A172 (cell line): ENCODE data around the gene GLT1D1. TPM values are rescaled to one million over a fixed set of nuclear protein-coding genes. Genes with fewer than 3 reads are reported as not detected.
A peak's percentile ranks its signal among the peaks of the same experiment; 100 is the strongest.
"Not testable (repeated sequence)": the region's sequence is repeated elsewhere in the genome, so short reads cannot be mapped to it uniquely, and the experiment has no call there.

Experiments
- DNase-seq: peaks from one replicate; pipeline ENCODE4 v3.0.0-alpha.2; 2015; ENCODE audit warnings: low spot score
- total RNA-seq: library from RNA; depleted of rRNA; stranded (reverse); fragments of >200 nt; shearing (Covaris generic); gene quantifications from 2 replicates; pipeline ENCODE4 v1.2.3, GENCODE V29; 2014

Gene GLT1D1
- total RNA-seq, 1 experiment from 2014 or later, result not detected

DNA sequence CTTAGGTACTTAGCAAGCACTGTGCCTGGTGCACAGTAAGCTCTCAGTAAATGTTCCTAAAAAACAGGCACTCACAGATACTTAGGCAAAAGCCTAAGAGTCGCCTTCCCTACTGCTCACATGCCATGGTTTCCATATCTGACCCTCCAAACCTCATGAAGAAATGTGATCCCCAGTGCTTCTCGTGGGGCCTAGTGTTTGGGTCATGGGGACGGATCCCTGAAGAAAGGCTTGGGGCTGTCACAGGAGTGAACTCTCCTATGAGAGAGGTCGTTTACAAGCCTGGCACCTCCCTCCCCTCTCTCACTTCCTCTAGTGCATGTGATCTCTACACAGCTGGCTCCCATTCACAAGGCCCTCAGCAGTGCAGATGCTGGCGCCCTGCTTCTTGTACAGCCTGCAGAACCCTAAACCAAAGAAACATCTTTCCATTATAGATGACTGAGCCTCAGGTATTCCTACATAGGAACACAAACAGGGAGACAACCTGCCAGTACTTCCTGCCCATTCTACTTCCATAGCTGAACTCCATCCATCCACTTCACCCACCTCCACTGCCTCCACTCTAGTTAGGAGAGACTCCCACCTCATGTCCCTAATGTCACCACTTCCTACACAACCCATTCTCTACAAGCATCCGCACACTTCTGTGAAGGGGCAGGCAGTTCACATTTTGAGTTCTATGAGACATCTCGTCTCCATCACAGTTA lies 32.4 kb upstream of the GLT1D1 start:
- no peak for DNase-seq

- DNase-seq, result no peak
These were observed 29.9 kb upstream of the GLT1D1 start for GRCh38 chr12:128823216-128823915.

DNA sequence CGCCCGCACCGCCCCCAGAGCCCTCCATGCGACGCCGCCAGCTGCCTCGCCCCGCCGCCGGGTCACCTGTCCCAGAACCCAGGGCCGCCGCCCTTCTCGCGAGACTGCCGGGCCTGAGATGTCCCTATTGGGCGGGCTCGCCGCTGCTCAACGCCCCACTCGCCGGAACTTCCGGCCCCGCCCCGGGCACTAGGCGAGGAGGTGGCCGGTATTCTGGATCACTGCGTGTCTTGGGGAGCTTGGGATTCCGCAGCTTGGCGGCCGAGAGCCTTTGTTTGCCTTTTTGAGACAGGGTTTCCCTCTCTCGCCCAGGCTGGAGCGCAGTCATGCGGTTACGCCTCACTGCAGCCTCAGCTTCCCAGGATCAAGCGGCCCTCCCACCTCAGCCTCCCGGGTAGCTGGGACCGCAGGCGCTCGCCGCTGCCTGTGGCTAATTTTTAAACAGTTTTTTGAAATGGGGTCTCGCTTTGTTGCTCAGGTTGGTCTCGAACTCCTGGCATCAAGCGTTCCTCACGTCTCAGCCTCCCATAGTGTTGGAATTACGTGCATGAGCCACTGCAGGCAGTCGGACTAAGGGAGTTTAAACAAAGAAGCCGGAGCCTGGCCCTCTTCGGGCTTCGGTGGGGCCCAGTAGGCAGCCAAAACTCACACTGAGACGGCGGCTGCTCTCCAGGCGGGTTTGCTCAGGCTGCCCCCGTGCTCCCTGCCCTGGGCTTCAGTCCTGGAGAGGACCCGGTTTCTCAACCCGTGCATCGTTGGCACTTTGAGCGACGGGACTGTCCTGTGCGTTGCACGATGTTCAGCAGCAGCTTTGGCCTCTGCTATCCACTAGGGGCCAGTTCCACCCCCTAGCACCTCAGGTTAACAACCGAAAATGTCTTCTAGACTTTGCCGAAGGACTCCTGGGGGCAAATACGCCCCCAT lies 29.1 kb upstream of the GLT1D1 start, which contains the start of gene SLC15A4:
SLC15A4 (minus strand) TSS at position 43 of the 924 bp plus-strand sequence; CDS start at position 28, 15 bp downstream.
- DNase-seq, result peak; percentile 82

DNA sequence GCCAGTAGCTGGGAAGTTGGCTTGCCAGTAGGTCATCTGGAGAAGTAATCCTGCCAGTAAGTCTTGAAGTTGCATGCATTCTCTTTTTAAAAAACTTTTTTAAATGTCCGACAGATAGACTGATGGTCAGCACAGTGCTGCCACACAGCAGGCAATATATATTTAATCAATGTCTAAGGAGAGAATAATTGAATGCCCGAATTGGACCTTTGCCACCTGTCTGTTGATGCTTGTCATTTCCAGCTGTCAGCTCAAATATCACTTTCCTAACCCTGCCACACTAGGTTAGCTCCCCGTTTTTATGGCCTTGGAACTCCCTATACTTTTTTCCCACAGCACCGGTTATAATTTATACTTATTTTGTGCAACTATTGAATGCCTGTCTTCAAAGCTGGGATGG lies 27.4 kb upstream of the GLT1D1 start:
- no peak for DNase-seq

- DNase-seq, result no peak
These were observed 25.6 kb upstream of the GLT1D1 start for GRCh38 chr12:128827724-128828123.

DNA sequence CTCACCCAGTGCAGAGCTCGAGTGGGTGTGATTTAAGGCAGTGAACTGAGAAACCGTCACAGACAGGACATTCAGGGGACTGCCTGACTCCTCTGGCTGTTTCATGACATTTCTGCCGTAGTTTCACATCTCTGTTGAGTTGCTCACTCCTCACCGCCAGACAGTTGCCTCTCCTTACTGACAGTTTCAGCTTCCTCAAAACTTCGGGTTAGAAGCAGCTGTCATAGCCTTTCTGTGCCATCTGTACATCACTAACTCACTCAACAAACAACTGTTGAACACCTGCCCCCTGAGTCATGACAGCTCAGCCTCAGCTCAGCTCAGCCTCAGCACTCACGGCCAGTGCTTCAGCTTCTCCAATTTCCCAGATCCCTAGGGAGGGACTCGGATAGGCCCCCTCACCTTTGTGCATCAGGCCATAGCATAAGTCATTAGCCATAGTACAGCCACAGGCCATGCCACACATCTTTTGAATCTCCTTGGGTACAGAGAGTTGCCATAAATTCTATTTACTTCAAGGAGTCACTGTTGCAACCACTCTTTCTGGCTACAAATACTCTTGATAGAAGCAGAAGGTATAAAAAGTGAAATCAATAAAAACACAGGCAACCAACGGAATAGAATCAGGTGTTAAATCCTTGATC lies 23.3 kb upstream of the GLT1D1 start:
- no peak for DNase-seq

DNA sequence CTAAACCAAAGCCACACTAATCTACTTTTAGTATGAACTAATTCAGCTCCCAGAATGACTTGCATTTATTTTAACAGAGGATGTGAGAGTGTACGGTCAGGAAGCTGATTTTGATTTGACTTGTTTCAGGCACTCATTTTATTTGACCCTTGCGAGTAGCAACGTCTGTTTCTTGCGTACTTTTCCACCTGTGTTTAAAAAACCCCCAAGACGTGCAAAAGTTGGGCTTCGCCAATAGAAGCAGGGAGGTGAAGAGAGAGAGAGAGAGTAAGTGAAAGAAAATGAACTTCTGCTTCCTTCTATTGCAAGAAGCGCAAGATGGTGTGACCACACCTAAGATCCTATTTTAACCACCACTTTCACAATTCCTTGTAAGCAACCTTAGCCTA lies 22.8 kb upstream of the GLT1D1 start:
- DNase-seq, result no peak

- no peak for DNase-seq
These were observed 19.9 kb upstream of the GLT1D1 start for GRCh38 chr12:128833418-128833817.

GRCh38 chr12:128839885-128840284 lies 13.4 kb upstream of the GLT1D1 start:
- not testable (repeated sequence) for DNase-seq

- DNase-seq, result no peak
These were observed 12.3 kb upstream of the GLT1D1 start for GRCh38 chr12:128840862-128841468.

GRCh38 chr12:128842579-128842978 lies 10.7 kb upstream of the GLT1D1 start:
- no peak for DNase-seq

DNA sequence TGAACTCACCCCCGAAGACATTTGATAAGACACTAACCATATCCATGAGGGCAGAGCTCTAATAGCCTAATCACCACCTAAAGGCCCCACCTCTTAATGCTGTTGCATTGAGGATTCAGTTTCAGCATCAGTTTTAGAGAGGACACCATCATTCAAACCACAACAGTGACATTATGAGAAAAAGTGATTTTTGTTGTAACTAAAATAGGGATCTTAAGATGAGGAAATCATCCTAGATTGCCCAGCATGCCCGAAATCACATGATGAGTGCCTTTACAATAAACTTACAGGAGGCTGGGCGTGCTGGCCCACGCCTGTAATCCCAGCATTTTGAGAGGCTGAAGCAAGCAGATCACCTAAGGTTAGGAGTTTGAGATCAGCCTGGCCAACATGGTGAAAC lies 9.7 kb upstream of the GLT1D1 start:
- DNase-seq, result no peak

DNA sequence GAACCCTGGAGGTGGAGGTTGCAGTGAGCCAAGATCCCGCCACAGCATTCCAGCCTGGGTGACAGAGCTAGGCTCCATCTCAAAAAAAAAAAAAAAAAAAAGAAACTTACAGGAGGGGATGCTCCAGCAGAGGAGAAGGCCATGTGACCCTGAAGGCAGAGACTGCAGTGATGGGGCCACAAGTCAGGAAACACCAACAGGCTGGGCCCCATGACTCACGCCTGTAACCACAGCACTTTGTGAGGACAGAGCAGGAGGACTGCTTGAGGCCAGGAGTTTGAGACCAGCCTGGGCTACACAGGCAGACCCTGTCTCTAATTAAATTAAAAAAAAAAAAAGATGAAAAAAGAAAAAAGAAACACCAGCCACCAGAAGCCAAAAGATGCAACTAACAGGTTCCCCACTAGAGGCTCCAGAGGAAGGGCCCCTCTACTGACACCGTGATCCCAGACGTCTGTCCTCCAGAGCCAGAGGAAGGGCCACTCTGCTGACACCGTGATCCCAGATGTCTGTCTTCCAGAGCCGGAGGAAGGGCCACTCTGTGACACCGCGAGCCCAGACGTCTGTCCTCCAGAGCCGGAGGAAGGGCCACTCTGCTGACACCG lies 9.1 kb upstream of the GLT1D1 start:
- DNase-seq, result no peak

- not testable (repeated sequence) for DNase-seq
These were observed 6.6 kb upstream of the GLT1D1 start for GRCh38 chr12:128846671-128847070.

DNA sequence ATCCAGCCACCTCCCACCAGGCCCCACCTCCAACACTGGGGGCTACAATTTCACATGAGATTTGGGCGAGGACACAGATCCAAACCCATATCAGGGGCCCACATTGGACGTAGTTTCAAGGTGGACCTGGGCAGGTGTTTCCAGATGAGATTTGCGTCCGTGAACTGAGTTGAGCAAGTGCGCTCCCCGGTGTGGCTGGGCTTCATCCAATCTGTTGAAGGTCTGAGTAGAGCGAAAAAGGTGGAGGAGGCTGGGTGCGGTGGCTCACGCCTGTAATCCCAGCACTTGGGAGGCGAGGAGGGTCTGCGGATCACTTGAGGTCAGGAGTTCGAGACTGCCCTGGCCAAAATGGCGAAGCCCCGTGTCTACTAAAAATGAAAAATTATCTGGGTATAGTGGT lies 4.9 kb upstream of the GLT1D1 start:
- no peak for DNase-seq

GRCh38 chr12:128849806-128850205 lies 3.5 kb upstream of the GLT1D1 start:
- not testable (repeated sequence) for DNase-seq

GRCh38 chr12:128850400-128850799 lies 2.9 kb upstream of the GLT1D1 start:
- DNase-seq, result no peak

GRCh38 chr12:128851429-128851828 lies 1.8 kb upstream of the GLT1D1 start:
- not testable (repeated sequence) for DNase-seq

DNA sequence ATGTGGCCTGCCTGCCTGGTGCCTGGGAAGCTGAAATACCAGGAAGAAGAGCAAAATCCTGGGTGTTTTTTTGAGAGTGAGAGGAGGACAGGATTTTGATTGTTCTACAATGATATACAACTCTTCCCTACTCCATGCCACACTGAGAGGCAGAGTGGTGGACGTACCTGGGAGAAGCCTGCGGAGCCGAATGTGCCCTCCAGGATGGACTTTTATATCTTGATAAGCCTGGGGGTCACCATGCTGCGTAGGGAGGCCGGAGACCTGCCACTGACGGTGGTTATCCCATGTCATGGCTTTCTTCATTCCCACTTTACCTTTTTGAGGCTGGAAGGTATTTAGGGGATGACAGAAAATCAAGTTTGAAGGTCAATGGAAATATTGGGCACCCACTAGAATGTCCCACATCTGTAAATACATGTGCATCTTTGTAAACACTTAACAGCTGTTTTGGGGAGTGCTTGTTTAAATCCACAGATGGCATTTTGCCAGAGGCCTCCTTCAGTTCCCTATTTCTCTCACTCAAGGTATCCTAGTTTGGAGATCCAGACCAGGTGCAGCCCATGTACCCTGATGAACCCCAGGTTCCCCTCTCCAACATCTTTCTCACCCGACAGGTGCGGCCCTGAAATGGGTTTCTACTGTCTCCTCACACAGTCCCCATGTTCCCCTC lies 1.1 kb upstream of the GLT1D1 start:
- no peak for DNase-seq

DNA sequence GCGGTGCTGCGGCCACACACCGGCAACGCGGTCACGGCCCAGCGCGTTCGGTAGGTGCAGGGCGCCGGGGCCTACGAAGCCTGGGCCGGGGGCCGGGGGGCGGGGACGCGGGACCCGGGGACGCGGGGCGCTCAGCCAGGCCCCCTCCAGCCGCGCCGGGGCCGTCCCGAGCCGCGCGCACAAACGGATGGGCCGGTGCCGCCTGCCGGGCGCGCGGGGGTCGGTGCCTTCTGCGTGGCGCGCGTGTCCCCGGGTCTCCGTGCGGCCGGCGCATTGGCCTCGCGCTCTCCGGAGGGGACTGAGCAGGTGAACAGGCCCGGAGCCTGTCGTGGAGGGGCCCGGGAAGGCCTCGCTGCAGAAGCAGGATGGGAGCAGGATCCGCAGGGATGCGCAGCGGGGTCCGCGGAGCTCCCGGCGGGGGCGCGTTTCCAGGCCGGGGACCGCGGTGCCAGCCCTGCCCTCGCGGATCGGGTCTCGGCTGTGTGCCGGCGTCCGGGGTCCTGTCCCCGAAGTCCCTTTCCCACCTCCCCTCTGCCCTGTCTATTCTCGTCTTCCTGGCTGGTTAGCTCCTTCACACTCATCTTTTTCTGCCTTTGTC lies 421 bp downstream of the GLT1D1 start:
- no peak for DNase-seq
